ENCODE results near the gene TOX3.

TOX3 gene

GRCh38 chr16:52455549-52456277 lies 91.2 kb downstream of the TOX3 start:
- TF ChIP-seq ZFX (IDR thresholded peaks at IDR 0.05; ENCODE audit: borderline replicate concordance) (no peak), CTCF (IDR thresholded peaks at IDR 0.05) (no peak)
- H3K27ac ChIP-seq = 0 out of 2 replicates have a peak overlapping the region, but pooled peaks have one; percentile 3

- TF ChIP-seq ZFX (IDR thresholded peaks at IDR 0.05; ENCODE audit: borderline replicate concordance) (no peak), CTCF (IDR thresholded peaks at IDR 0.05) (no peak)
- H3K27ac ChIP-seq = no peak overlapping the region
These were observed 93.3 kb downstream of the TOX3 start for GRCh38 chr16:52453644-52454043.

- H3K27ac ChIP-seq = no peak overlapping the region
- no peak for TF ChIP-seq CTCF (IDR thresholded peaks at IDR 0.05)
- no peak for TF ChIP-seq ZFX (IDR thresholded peaks at IDR 0.05; ENCODE audit: borderline replicate concordance)
These were observed 94.9 kb downstream of the TOX3 start for GRCh38 chr16:52451971-52452421.

GRCh38 chr16:52450916-52451315 lies 96.0 kb downstream of the TOX3 start:
- no peak overlapping the region for H3K27ac ChIP-seq
- no peak for TF ChIP-seq CTCF (IDR thresholded peaks at IDR 0.05)
- no peak for TF ChIP-seq ZFX (IDR thresholded peaks at IDR 0.05; ENCODE audit: borderline replicate concordance)

- TF ChIP-seq CTCF (IDR thresholded peaks at IDR 0.05) = no peak
- TF ChIP-seq ZFX (IDR thresholded peaks at IDR 0.05; ENCODE audit: borderline replicate concordance) = no peak
These were observed 96.7 kb downstream of the TOX3 start for GRCh38 chr16:52450241-52450640.

GRCh38 chr16:52446080-52446479 lies 100.9 kb downstream of the TOX3 start:
- TF ChIP-seq ZFX (IDR thresholded peaks at IDR 0.05; ENCODE audit: borderline replicate concordance) (no peak), CTCF (IDR thresholded peaks at IDR 0.05) (no peak)
- peak overlapping the region; percentile 14; the same call in 1 of the 2 replicates for H3K27ac ChIP-seq

More at GRCh38 chr16:52450241-52450640, 96.7 kb downstream of the TOX3 start:
- no peak overlapping the region for H3K27ac ChIP-seq

- TF ChIP-seq ZFX (IDR thresholded peaks at IDR 0.05; ENCODE audit: borderline replicate concordance) (no peak), CTCF (IDR thresholded peaks at IDR 0.05) (no peak)
- H3K27ac ChIP-seq = peak overlapping the region; percentile 38
These were observed 105.1 kb downstream of the TOX3 start for GRCh38 chr16:52441886-52442285.
